C4-2B (cell line): ENCODE results near the gene TCEA2.

Experiments
- CTCF ChIP-seq: fragments of 450-650 bp; conservative IDR thresholded peaks from 2 replicates; pipeline ENCODE4 v1.5.1; 2017; ENCODE audit warnings: mild to moderate bottlenecking
- ZFX ChIP-seq: fragments of 450-650 bp; IDR thresholded peaks from 2 replicates; pipeline ENCODE4 v1.6.1; 2017

DNA sequence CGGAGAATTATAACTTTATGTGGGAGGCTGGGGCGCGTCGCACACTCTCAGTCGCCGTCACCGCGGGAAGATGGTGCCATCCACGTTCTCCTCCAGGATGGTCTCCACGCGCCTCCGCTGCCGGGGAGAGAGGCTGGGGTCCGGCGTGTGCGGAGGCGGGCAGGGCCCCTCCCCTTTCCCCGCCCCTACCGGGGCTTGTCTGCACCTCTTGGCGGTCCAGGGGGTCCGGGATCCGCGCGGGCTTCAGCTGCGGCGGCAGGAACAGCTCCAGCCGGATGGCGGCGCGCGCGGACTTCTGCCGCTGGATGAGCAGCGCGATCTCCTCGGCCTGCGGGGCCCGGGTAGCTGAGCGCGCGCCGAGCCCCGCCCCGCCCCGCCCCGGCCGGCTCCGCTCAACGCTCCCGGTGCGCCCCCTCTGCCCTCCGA lies 20.4 kb downstream of the TCEA2 start:
- TF ChIP-seq CTCF = peak; percentile 88
- TF ChIP-seq ZFX = no peak
